ENCODE measurements around the gene KLHDC1. TPM values are rescaled to one million over a fixed set of nuclear protein-coding genes. Genes with fewer than 3 reads are reported as not detected.

KLHDC1 gene
- polyA plus RNA-seq, 10 donors: 3.2 to 7.7 (median 4.7) TPM

DNA sequence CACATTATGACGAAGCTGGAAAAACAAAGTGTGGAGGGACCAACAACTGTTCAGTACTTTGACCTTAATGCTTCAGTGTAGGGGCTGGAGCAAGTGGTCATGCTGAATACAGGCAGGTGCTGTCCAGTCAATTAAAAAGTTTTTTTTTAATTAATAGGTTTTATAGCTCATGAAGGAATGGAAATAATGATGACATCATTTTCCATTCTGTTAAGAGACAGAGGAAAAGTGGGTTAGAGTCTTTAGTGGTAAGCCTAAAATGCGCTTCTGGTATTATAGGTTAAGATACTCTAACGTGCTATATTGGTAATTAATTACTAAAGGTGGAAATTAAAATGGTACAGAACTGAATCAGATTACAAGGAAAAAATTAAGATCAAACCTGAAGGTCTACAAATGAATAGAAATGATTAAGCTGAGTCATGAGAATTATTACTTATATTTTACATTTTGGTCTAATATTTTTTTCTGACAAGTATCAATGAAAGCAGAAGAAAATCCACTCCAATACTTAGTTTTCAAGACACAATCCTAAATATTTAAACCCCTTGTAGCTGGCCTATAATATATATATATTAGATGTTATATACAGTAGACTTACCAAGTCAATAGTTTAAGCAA is 90.6 kb downstream of the KLHDC1 start:
- DNase-seq: no peak

DNA sequence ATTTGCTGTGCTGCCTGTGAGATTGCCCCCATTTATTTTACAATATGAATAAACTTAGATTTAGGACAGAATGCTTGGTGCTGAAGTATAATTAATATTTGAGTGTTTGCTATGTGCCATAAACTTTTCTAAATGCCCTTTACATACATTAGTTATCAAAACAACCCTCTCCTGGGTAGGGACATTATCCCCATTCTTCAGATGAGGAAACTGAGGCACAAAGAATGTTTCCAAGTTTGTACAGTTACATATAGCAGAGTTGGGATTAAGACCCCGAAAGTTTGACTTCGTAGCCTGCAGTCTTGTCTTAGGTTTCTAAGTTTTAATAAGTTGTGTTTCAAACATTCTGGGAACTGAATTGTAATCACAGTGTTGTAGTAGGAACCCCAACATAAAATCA is 93.4 kb downstream of the KLHDC1 start:
- DNase-seq: no peak

DNA sequence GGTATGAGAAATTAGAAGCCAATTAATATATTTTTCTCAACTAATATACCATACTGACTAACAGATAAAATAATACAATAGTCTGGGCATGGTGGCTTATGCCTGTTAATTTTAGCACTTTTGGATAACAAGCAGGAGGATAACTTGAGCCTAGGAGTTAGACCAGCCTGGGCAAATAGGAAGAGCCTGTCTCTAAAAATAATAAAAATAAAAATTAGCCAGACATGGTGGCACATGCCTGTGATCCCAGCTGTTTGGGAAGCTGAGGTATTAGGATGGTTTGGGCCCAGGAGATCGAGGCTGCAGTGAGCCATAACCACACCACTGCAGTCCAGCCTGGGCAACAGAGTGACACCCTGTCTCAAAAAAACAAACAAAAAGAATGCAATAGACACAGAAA is 99.7 kb downstream of the KLHDC1 start:
- no peak for DNase-seq

DNA sequence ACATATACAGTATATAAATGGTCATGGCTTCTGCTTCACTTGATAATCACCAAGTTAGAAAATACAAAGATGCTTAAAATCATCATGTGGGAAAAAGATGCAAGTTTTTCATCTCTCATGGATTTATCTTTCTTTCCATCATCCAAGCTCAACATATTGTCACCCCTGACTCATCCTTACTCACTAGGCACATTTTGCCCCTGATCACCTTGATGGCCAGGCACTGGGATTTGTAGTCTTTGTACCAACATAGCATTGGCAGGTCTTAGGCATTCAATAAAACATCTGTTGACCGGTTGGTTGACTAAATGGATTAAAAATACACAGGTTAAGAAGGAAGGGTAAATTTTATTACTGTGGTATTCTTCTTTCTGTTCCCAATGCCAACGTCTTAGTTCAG is 103.1 kb downstream of the KLHDC1 start:
- DNase-seq: no peak

Other genes with a start within 250 kb of the KLHDC1 start
- gene RPS29, start 106.7 kb upstream of the KLHDC1 start, polyA plus RNA-seq (ENCODE audit: insufficient read length in 10 of 10): 1,000 to 10,000 TPM; 1,746 to 2,419 (median 2,026) TPM
- gene LRR1, start 94.2 kb upstream of the KLHDC1 start, polyA plus RNA-seq (ENCODE audit: insufficient read length in 10 of 10): 10 to 100 TPM in 5 of 10 donors, 1 to 10 TPM in 5; 5.7 to 11.8 (median 9.7) TPM
- gene RPL36AL, start 72.5 kb upstream of the KLHDC1 start, polyA plus RNA-seq (ENCODE audit: insufficient read length in 10 of 10): 100 to 1,000 TPM; 148 to 232 (median 175) TPM
- 10 to 100 TPM in 8 of 10 donors, 1 to 10 TPM in 2; 7.6 to 31.5 (median 13.1) TPM for gene MGAT2, start 72.3 kb upstream of the KLHDC1 start, polyA plus RNA-seq (ENCODE audit: insufficient read length in 10 of 10)
- 1 to 10 TPM; 7.2 to 9.8 (median 7.8) TPM for gene DNAAF2, start 57.9 kb upstream of the KLHDC1 start, polyA plus RNA-seq (ENCODE audit: insufficient read length in 10 of 10)
- gene POLE2, start 4.9 kb upstream of the KLHDC1 start, polyA plus RNA-seq (ENCODE audit: insufficient read length in 10 of 10): 10 to 100 TPM in 4 of 10 donors, 1 to 10 TPM in 6; 4.3 to 14.8 (median 8.5) TPM
- 10 to 100 TPM; 64.3 to 76.7 (median 70.4) TPM for gene KLHDC2, start 75.0 kb downstream of the KLHDC1 start, polyA plus RNA-seq (ENCODE audit: insufficient read length in 10 of 10)
- 10 to 100 TPM; 37.4 to 61.2 (median 51.9) TPM for gene NEMF, start 159.7 kb downstream of the KLHDC1 start, polyA plus RNA-seq (ENCODE audit: insufficient read length in 10 of 10)
- 10 to 100 TPM; 30.7 to 46.7 (median 35.7) TPM for gene ARF6, start 200.0 kb downstream of the KLHDC1 start, polyA plus RNA-seq (ENCODE audit: insufficient read length in 10 of 10)

All from muscle of back (tissue), 11 donors.